ENCODE data around the gene BNIP5.
"Not testable (repeated sequence)": the region's sequence is repeated elsewhere in the genome, so short reads cannot be mapped to it uniquely, and the experiment has no call there.

BNIP5 gene

DNA sequence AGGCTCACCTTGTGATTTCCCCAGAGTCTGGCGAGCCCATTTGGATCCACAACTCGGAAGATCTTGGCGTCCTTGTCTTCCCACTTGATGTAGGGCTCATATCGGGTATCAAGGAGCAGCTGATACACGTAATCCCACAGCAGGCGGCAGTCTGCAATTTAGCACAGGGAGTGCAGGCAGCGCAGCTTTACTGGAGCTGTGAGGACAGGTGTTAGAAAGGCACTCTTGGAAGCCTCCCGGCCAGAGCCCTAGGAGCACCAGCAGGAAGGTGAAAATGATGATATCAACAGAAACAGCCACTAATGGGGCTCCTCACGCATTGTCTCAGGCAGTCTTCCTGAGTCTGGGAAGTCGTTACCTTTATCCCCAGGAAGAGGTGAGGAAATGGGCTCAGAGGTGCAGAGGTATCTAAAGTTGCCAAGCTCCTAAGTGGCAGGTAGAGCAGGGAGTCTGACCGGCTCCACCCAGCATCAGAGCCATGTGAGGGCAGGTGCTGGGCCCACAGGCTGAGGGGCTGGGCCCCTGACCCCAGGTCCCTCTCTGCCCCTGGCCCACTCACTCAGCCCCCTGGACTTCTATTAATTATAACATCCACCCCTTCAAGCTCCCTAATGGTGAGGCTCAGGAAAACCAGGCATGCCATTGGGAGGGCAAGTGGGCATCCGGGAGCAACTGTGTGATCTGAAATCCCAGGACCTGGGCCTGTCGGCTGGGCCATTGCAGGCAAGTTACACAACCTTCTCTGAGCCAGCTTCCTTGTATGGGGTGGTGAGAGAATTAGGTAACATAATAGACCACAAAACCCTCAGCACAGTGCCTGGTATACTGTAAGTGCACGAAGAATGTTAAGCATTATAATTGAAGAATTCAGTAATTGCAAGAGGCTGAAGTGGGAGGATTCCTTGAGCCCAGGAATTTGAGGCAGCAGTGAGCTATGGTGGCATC lies 32.5 kb upstream of the BNIP5 start:
- peak; percentile 6 for DNase-seq
- in situ Hi-C loops (cut with HindIII; ENCODE audit: low pct_ligation_motif_present, low pct_unique_long_range_greater_than_20kb, low sequenced_read_pairs), result no loop called here

DNA sequence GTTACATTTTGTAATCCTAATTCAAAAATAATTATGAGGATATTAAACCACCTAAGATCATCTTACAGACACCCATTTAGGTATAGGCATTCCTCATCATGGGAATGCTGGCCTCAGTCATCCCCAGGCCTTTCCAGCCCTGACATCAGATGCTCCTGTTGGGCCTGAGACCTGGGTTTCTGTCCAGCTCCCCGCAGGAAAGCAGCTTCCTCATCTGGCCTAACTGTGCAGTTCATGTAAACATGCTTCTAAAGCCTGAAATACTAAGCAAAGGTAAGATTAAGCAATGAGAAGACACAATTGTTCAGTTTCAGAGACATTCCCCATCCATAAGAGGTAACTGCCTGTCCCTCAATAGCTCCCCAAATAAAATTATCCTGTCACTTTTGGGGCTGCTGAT lies 31.7 kb upstream of the BNIP5 start:
- in situ Hi-C loops (cut with HindIII; ENCODE audit: low pct_ligation_motif_present, low pct_unique_long_range_greater_than_20kb, low sequenced_read_pairs), result no loop called here
- DNase-seq, result no peak

DNA sequence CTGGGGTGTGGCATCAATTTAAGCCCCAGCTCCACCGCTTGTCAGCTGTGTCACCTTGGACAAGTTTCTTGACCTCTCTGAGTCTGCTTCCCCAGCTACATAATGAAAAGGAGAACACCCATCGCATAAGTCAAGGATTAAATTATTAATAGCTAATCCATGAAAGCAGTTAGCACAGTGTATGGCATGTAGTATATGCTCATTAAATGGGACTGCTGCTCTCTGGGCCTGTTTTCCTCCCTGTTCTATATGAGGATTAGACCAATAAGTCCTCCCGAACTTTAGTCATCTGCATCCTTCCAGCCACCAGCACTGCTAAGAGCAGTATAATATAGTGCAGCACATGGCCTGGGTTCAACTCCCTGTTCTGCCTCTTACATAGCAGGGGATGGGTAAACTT lies 31.1 kb upstream of the BNIP5 start:
- DNase-seq, result no peak
- in situ Hi-C loops (cut with HindIII; ENCODE audit: low pct_ligation_motif_present, low pct_unique_long_range_greater_than_20kb, low sequenced_read_pairs), result no loop called here

DNA sequence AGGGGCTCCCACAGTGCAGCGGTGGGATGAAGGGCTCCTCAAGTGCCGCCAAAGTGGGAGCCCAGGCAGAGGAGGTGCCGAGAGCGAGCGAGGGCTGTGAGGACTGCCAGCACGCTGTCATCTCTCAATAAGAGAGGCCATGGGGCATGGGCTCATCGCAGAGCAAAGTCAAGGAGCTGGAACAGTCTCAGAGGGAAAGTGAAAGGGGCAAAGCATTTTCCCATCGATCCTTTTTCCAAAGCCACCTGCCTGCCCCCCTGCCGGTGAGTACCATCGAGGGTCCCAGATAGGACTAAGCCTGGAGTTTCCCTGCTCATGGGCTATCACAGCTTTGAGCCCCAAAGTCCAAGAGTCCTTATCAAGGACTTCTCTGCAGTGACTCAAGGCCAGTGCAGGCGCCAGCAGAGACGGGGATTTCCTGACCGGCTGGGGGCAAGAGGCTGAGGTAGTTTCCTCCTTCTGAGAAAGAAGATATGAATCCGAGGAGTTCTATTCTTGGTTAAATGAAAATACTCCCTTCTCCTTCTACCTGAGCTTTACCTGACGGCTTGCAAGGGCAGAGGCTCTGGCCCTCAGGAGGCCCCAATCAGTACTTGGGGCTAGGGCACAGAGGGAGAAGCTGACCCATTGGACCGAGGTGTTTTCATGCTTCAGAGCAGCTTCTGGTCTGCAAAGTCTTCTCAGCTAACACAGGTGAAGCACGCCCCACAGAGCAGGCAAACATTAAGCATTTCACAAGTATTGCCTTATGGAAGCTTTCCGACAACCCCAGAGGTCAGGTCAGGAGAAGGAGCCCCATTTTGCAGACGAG lies 28.2 kb upstream of the BNIP5 start:
- in situ Hi-C loops (cut with HindIII; ENCODE audit: low pct_ligation_motif_present, low pct_unique_long_range_greater_than_20kb, low sequenced_read_pairs), result no loop called here
- peak; percentile 10 for DNase-seq

DNA sequence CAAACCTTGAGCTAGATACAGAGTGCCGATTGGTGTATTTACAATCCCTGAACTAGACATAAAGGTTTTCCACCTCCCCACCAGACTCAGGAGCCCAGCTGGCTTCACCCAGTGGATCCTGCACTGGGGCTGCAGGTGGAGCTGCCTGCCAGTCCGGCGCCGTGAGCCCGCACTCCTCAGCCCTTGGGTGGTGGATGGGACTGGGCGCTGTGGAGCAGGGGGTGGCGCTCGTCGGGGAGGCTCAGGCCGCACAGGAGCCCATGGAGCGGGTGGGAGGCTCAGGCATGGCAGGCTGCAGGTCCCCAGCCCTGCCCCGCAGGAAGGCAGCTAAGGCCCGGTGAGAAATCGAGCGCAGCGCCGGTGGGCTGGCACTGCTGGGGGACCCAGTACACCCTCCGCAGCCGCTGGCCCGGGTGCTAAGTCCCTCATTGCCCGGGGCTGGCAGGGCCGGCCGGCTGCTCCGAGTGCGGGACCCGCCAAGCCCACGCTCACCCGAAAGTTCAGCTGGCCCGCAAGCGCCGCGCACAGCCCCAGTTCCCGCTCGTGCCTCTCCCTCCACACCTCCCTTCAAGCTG lies 27.5 kb upstream of the BNIP5 start:
- DNase-seq; in situ Hi-C loops (cut with HindIII; ENCODE audit: low pct_ligation_motif_present, low pct_unique_long_range_greater_than_20kb, low sequenced_read_pairs): not testable (repeated sequence)

DNA sequence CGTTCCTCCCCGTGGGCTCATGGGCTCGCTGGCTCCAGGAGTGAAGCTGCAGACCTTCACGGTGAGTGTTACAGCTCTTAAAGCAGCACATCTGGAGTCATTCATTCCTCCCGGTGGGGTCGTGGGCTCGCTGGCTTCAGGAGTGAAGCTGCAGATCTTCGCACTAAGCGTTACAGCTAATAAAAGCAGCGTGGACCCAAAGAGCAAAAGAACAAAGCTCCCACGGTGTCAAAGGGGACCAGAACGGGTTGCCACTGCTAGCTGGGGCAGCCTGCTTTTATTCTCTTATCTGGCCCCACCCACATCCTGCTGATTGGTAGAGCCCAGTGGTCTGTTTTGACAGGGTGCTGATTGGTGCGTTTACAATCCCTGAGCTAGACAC lies 26.7 kb upstream of the BNIP5 start:
- in situ Hi-C loops (cut with HindIII; ENCODE audit: low pct_ligation_motif_present, low pct_unique_long_range_greater_than_20kb, low sequenced_read_pairs); DNase-seq: not testable (repeated sequence)

DNA sequence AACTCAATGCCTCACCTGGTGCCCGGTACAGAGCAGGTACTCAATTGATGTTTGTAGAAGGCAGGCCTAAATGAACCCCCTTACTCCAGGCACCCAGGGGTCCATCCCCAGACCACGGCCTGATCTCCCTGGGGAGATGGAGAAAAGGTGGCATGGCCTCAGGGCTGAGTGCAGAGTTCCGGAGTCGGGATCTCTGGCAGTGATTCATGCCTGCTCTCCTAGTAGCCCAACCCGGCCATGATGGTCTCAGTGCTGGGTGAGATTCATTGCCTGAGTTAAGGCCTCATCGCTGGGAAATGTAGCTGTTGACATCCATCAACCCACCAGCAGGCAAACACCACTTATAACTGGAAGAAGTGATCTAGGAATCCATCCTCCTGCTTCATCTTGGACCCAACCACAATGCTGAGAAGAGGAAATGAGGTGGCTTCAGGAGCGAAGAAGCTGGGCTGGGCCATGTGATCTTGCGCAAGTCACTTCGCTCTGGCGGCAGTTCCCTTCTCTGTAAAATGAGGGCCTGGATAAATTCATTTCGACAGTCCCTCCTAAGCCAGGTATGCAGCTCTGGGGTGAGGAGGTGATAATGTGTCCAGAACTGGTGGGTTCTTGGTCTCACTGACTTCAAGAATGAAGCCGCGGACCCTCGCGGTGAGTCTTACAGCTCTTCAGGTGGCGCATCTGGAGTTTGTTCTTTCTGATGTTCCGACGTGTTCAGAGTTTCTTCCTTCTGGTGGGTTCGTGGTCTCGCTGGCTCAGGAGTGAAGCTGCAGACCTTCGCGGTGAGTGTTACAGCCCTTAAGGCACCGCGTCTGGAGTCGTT lies 26.1 kb upstream of the BNIP5 start:
- no peak for DNase-seq
- in situ Hi-C loops (cut with HindIII; ENCODE audit: low pct_ligation_motif_present, low pct_unique_long_range_greater_than_20kb, low sequenced_read_pairs), result no loop called here

DNA sequence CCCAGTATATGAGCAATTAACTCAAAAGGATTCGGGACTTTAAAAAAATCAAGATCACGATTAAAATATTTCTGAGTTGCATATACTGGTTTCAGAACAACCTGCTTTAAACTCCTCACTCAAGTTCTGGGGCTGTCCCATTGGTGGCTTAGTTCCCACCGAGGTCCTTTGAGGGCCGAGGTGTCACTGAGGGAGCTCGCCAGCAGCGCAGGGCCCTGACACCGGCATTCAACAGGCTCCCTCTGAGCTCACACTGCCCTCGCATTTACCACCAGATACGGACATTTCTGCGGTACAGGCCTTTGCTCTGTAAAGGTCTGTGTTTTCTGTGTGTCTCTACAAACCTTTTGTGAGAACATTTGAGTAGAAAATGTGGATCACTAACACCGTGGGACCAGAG lies 24.4 kb upstream of the BNIP5 start:
- in situ Hi-C loops (cut with HindIII; ENCODE audit: low pct_ligation_motif_present, low pct_unique_long_range_greater_than_20kb, low sequenced_read_pairs), result no loop called here
- DNase-seq, result no peak

DNA sequence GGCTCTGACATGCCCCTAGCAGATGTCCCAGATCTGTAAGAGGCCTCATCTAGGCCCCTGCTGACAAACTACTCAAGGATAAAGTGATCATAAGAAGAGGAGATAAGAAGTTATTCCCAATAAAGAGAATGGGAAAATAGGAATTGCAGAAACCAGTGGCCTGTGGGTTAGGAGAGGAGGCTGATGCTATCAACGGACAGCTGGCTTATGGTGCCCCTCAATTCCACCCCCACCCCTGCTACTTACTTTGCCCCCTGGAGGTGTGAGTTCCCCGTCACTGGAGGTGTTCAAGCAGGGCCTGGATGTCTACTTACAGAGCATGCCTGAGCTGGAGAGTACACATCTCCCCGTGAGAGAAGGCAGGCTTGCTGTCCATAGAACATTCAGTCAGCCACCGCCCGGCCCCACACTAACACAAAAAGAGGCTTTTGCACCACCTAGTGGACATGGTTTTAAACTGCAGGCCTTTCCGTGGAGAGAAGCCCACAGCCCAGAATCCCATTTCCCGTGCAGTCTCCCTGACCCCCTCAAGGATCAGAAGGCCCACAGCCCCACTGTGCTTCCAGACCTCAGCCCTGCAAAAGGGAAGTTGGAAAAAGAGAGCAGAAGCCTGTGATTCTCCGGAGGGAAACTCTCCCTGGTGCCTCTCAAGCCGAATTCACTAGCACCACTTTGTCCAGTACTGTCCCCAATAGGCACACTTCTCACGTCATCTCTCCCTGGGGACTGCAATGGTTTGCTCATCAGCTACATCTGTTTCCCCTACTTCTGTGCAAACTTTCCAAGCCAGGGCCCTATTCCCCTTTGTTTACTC lies 23.8 kb upstream of the BNIP5 start:
- DNase-seq, result peak; percentile 69
- in situ Hi-C loops (cut with HindIII; ENCODE audit: low pct_ligation_motif_present, low pct_unique_long_range_greater_than_20kb, low sequenced_read_pairs), result no loop called here

DNA sequence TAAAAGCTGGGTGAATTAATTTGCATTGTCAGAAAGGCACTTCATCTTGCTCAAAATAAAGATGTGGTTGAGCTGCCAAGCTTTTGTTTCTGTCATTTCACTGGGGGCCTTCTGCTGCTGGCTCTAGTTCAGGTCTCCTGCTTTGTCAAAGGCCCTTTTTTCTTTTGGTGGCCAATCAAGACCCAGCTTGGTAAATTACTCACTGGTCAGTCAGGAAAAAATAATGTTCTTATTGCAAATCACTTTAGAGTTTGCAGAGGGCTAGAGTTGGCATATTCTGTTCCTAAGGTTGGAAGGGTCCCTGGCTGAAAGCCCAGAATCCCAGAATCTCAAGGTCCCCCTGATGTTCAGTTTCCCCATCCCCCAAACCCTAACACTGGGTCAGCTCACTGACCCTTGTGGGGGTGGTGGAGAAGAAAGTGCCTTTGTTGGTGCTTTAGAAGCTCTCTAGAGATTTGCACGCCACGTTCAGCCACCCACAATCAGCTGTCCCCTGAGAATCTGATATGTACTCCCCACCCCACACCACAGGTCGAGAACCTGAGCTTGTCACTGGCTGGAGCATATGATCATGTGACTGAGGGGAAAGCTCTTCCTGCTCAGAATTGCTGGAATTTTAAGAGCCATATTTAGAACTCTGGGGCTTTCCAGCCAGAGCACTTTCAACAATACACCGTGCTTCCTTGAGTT lies 21.7 kb upstream of the BNIP5 start:
- no peak for DNase-seq
- in situ Hi-C loops (cut with HindIII; ENCODE audit: low pct_ligation_motif_present, low pct_unique_long_range_greater_than_20kb, low sequenced_read_pairs), result no loop called here

DNA sequence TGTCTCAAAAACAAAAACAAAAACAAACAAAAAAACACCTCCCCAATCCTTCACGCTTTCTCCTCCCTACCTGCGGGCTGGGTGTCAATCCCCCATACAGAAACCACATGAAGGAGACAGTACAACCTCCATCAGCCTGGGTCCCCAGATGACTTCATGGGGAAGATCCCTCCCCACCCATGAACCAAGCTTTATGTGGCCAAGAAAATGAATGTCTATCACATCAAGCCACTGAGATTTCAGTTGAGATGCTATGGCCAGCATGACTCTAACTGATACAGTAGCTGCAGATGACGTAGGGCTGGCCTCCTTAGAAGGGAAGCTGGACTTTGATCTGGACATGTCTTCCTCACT lies 21.2 kb upstream of the BNIP5 start:
- DNase-seq, result no peak
- in situ Hi-C loops (cut with HindIII; ENCODE audit: low pct_ligation_motif_present, low pct_unique_long_range_greater_than_20kb, low sequenced_read_pairs), result no loop called here

DNA sequence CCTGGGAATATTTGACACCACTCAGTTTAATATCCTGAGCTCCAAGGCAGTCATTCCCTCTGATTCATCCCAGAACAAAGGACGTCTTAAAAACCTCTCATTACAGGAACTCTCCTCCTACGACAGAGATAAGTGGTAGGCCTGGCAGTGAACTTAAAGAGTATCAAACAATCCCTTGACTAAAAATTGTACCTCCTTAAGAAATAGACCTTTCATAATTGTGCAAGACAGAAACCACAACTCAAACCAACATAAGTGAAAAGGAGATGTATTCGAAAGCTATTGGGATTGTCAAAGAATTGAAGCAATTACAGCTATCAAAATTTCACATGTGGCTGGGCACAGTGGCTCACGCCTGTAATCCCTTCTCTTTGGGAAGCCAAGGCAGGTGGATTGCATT lies 19.1 kb upstream of the BNIP5 start:
- in situ Hi-C loops (cut with HindIII; ENCODE audit: low pct_ligation_motif_present, low pct_unique_long_range_greater_than_20kb, low sequenced_read_pairs), result no loop called here
- no peak for DNase-seq

DNA sequence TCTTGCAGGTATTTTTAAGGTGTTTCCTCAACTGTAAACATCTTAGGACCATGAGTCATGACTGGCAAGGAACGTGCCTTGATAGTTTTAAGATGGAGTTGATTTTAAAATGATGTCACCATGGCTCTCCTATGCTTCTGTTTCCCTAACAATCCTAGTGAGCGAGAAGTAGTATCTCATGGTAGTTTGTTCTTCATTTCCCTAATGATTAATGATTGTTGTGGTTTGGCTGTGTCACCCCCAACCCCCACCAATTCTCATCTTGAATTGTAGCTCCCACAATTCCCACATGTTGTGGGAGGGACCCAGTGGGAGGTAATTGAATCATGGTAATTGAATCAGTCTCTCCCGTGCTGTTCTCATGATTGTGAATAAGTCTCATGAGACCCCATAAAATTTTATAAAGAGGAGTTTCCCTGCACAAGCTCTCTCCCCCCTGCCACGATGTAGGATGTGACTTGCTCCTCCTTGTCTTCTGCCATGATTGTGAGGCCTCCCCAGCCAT lies 16.8 kb upstream of the BNIP5 start:
- no peak for DNase-seq
- in situ Hi-C loops (cut with HindIII; ENCODE audit: low pct_ligation_motif_present, low pct_unique_long_range_greater_than_20kb, low sequenced_read_pairs), result no loop called here

DNA sequence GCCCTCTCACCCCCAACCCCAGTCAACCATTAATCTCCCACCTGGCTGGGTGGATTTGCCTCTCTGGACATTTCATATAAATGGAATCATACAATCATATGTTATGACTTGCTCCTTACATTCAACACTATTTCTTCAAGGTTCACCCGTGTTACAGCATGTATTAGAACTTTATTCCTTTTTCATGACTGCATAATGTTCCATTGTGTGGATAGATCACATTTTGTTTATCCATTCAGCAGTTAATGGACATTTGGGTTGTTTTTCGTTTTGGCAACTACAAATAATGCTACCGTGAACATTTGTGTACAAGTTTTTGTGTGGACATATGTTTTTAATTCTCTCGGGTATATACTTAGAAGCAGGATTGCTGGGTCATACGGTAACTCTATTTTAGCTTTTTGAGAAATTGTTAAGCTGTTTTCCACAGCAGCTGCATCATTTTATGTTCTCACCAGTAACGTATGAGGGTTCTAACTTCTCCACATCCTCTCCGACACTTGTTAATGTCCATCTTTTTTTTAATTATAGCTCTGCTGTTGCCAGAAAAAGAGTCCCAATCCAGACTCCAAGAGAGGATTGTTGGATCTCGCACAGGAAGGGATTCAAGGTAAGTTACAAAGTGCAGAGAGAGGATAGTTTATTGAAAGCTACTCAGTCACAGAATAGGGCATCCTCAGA lies 15.9 kb upstream of the BNIP5 start:
- no peak for DNase-seq
- in situ Hi-C loops (cut with HindIII; ENCODE audit: low pct_ligation_motif_present, low pct_unique_long_range_greater_than_20kb, low sequenced_read_pairs), result no loop called here

DNA sequence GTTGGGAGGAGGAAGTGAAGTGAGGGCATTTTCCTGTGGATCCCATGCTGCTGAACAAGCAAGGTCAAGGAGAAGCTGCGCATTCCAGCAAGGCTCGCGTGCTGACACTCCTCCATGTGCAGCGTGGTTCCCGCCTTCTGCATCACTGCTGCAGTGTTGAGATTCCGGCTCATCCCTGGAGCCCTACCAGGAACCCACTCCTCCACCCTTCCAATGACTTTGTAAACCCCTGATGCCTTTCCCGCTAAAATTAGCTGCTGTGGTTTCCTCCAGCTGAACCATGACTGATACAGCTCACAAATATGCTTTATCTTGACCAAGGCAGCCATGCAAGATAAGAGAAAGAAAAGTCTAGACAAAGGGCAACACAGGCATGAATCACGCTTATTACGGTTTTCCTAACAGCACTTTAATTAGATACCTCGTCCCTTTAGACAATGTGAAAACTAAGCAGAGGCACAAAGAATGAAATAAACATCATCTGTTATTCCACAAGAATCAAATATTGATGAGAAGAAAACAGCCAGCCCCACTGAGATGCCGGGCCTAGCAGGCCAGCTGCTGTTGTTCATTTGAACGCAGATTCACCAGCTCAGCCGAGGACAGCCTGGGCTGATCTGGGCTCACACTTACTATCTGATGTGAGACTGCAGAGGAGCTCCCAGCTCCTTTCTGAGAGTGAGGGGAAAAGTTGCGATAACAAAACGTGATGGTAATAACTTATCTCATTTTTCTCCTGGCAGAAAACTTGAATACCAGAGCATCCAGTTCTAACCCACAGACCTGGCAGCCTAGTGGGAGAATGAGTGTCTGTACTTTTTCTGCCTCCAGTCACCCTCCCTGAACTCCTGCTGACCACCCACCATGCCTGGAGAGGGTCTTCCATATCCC lies 14.2 kb upstream of the BNIP5 start:
- in situ Hi-C loops (cut with HindIII; ENCODE audit: low pct_ligation_motif_present, low pct_unique_long_range_greater_than_20kb, low sequenced_read_pairs), result no loop called here
- DNase-seq, result peak; percentile 20

DNA sequence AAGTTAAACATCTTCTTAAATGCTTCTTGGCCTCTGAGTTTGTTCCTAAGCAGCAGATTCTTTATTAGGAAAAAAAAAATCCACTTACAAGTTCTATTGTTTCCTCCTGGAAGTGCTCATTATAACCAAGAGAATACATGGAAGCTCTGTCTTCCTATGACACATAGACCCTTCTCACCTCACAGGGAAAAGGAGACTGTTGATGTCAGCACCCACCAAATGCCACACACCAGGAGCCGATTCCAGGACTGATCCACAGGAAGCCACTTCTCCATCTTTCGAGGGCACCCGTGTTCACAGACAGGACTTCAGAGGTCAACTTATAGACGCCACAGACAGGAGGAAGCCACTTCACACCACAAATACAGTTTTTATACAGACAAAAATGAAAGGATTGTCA lies 13.4 kb upstream of the BNIP5 start:
- in situ Hi-C loops (cut with HindIII; ENCODE audit: low pct_ligation_motif_present, low pct_unique_long_range_greater_than_20kb, low sequenced_read_pairs), result no loop called here
- DNase-seq, result no peak
